H1 (cell line): Measurements from ENCODE around the gene ATP2B3. TPM values are rescaled to one million over a fixed set of nuclear protein-coding genes. Genes with fewer than 3 reads are reported as not detected.

Source experiments
- CTCF ChIA-PET: fragments of 300-600 bp; sonication (Branson Sonifier 250); formaldehyde crosslinking; loops from one replicate; lab custom pipeline; 2021; ENCODE audit not compliant: partially characterized antibody; lab: Charles Lee
- POLR2A ChIA-PET: fragments of 300-600 bp; sonication (Branson Sonifier 250); formaldehyde crosslinking; loops from one replicate; lab custom pipeline; 2021; ENCODE audit warnings: inconsistent platforms; ENCODE audit not compliant: partially characterized antibody; lab: Charles Lee
- DNase-seq, 2 experiments: peaks; one replicate each; pipeline versions ENCODE4 v3.0.0 to v3.0.0-alpha.2; 2010 to 2022; ENCODE audit warnings: low spot score in 2 of 2, low read depth in 1 of 2, mixed read lengths in 1 of 2
- FAIRE-seq: peaks from 2 replicates; lab custom pipeline; 2011; peaks lifted over from hg19 to GRCh38; lab: Jason Lieb, UNC
- H2AFZ ChIP-seq: 2 replicates; pipeline ENCODE4 v1.8.1; 2012; ENCODE audit warnings: low read length, inconsistent platforms
- H2AK5ac ChIP-seq: 2 replicates; pipeline ENCODE4 v1.6.1; 2013; ENCODE audit warnings: low read depth, low read length
- H2BK120ac ChIP-seq: replicated peaks from 2 replicates; pipeline ENCODE3; 2013; ENCODE audit warnings: low read depth, low read length, inconsistent platforms
- H2BK12ac ChIP-seq: 2 replicates; pipeline ENCODE4 v1.6.1; 2013; ENCODE audit warnings: low read depth, low read length
- H2BK15ac ChIP-seq: 2 replicates; pipeline ENCODE4 v1.6.1; 2013; ENCODE audit warnings: low read length
- H2BK20ac ChIP-seq: 2 replicates; pipeline ENCODE4 v1.6.1; 2013; ENCODE audit warnings: low read length
- H2BK5ac ChIP-seq: 2 replicates; pipeline ENCODE4 v1.6.1; 2013; ENCODE audit warnings: low read depth, low read length
- H3K14ac ChIP-seq: 2 replicates; pipeline ENCODE4 v1.6.1; 2013; ENCODE audit warnings: inconsistent platforms; ENCODE audit not compliant: insufficient read length
- H3K18ac ChIP-seq: 2 replicates; pipeline ENCODE4 v1.6.1; 2013; ENCODE audit warnings: low read length; ENCODE audit errors: extremely low read depth
- H3K23ac ChIP-seq: 2 replicates; pipeline ENCODE4 v1.6.1; 2013; ENCODE audit warnings: inconsistent platforms; ENCODE audit not compliant: insufficient read length
- H3K23me2 ChIP-seq: 2 replicates; pipeline ENCODE4 v1.6.1; 2013; ENCODE audit warnings: low read depth, low read length
- H3K27ac ChIP-seq: 2 replicates; pipeline ENCODE4 v1.6.1; 2011; ENCODE audit warnings: low read depth, low read length, inconsistent platforms
- H3K27me3 ChIP-seq, 4 experiments: replicated peaks in 1 of 4; 1 replicate in 1 of 4; 2 replicates in 3 of 4; pipeline versions ENCODE4 v1.6.1 to v1.8.1; 2011 to 2013; ENCODE audit warnings: low read length in 3 of 4, mild to moderate bottlenecking in 3 of 4, inconsistent platforms in 2 of 4, mixed read lengths in 2 of 4, moderate library complexity in 1 of 4; ENCODE audit not compliant: control insufficient read depth in 3 of 4, insufficient read depth in 3 of 4; ENCODE audit errors: extremely low read depth in 1 of 4
- H3K36me3 ChIP-seq, 4 experiments: 2 replicates each; pipeline versions ENCODE4 v1.6.1 to v1.8.1; 2011 to 2013; ENCODE audit warnings: mild to moderate bottlenecking in 4 of 4, low read length in 3 of 4, moderate library complexity in 2 of 4, control low read depth in 1 of 4, inconsistent platforms in 1 of 4; ENCODE audit not compliant: insufficient read depth in 4 of 4, control insufficient read depth in 2 of 4
- H3K4ac ChIP-seq: replicated peaks from 2 replicates; pipeline ENCODE3; 2013; ENCODE audit warnings: low read length, low read depth, mixed read lengths, inconsistent platforms; ENCODE audit not compliant: insufficient read length
- H3K4me1 ChIP-seq, 4 experiments: replicated peaks in 1 of 4; 1 replicate in 1 of 4; 2 replicates in 3 of 4; pipeline versions ENCODE4 v1.6.1 to v1.8.1; 2011 to 2013; ENCODE audit warnings: low read length in 3 of 4, inconsistent platforms in 2 of 4, mixed read lengths in 1 of 4; ENCODE audit not compliant: insufficient read depth in 4 of 4, control insufficient read depth in 3 of 4
- H3K4me2 ChIP-seq, 2 experiments: 2 replicates each; pipeline versions ENCODE4 v1.6.1 to v1.8.1; 2011 to 2013; ENCODE audit warnings: low read depth in 2 of 2, low read length in 2 of 2, control low read depth in 1 of 2, inconsistent platforms in 1 of 2, mild to moderate bottlenecking in 1 of 2; ENCODE audit not compliant: insufficient read depth in 1 of 2
- H3K4me3 ChIP-seq, 4 experiments: fragments of 200-600, 300-600 bp in 1 of 4; sonication (generic), shearing (Covaris generic), sonication (Bioruptor Twin) in 1 of 4; 2 replicates each; pipeline versions ENCODE4 v1.5.1 to v1.8.1; 2011 to 2016; ENCODE audit warnings: low read length in 4 of 4, low read depth in 3 of 4, control low read depth in 2 of 4, inconsistent platforms in 2 of 4, mild to moderate bottlenecking in 2 of 4, mixed read lengths in 1 of 4, moderate library complexity in 1 of 4; ENCODE audit not compliant: insufficient read depth in 2 of 4; ENCODE audit errors: extremely low read depth in 1 of 4
- H3K56ac ChIP-seq: replicated peaks from 2 replicates; pipeline ENCODE3; 2013; ENCODE audit warnings: low read depth, mild to moderate bottlenecking, mixed read lengths, low read length, inconsistent platforms; ENCODE audit not compliant: insufficient read length
- H3K79me1 ChIP-seq: 2 replicates; pipeline ENCODE4 v1.6.1; 2013; ENCODE audit warnings: low read depth, low read length, control low read depth
- H3K79me2 ChIP-seq, 2 experiments: 2 replicates each; pipeline versions ENCODE4 v1.6.1 to v1.8.1; 2012 to 2013; ENCODE audit warnings: low read length in 2 of 2, mild to moderate bottlenecking in 2 of 2, inconsistent platforms in 1 of 2; ENCODE audit not compliant: insufficient read depth in 2 of 2, control insufficient read depth in 1 of 2
- H3K9ac ChIP-seq, 4 experiments: replicated peaks in 1 of 4; 1 replicate in 1 of 4; 2 replicates in 3 of 4; pipeline versions ENCODE4 v1.6.1 to v1.8.1; 2011 to 2013; ENCODE audit warnings: low read depth in 3 of 4, low read length in 3 of 4, control low read depth in 2 of 4, mild to moderate bottlenecking in 2 of 4, moderate library complexity in 2 of 4, inconsistent platforms in 1 of 4; ENCODE audit errors: extremely low read depth in 1 of 4
- H3K9me3 ChIP-seq, 2 experiments: 2 replicates each; pipeline versions ENCODE4 v1.6.1 to v1.8.1; 2012 to 2013; ENCODE audit warnings: mild to moderate bottlenecking in 2 of 2, moderate library complexity in 2 of 2, control low read depth in 1 of 2, inconsistent platforms in 1 of 2, low read depth in 1 of 2, low read length in 1 of 2, mixed read lengths in 1 of 2; ENCODE audit not compliant: insufficient read depth in 2 of 2
- H4K20me1 ChIP-seq, 2 experiments: replicated peaks in 1 of 2; 2 replicates each; pipeline versions ENCODE3 to v1.8.1; 2011 to 2013; ENCODE audit warnings: inconsistent platforms in 2 of 2, low read length in 2 of 2, mild to moderate bottlenecking in 1 of 2; ENCODE audit not compliant: insufficient read depth in 2 of 2, control insufficient read depth in 1 of 2
- H4K5ac ChIP-seq: 2 replicates; pipeline ENCODE4 v1.6.1; 2013; ENCODE audit warnings: low read length, low read depth, mixed read lengths, inconsistent platforms; ENCODE audit not compliant: insufficient read length
- H4K8ac ChIP-seq: 2 replicates; pipeline ENCODE4 v1.8.0; 2013; ENCODE audit warnings: mild to moderate bottlenecking, moderate library complexity, low read length, inconsistent platforms; ENCODE audit not compliant: insufficient read depth; ENCODE audit errors: extremely low read depth
- H4K91ac ChIP-seq: replicated peaks from 2 replicates; pipeline ENCODE3; 2013; ENCODE audit warnings: low read length, mixed read lengths, inconsistent platforms; ENCODE audit not compliant: insufficient read length
- ASH2L ChIP-seq: fragments of 200-600, 300-600 bp; sonication (generic); IDR thresholded peaks from one replicate; pipeline ENCODE4 v1.7.1; 2017; ENCODE audit warnings: low read length
- BACH1 ChIP-seq: IDR thresholded peaks from 2 replicates; pipeline ENCODE4 v1.6.1; 2012; ENCODE audit warnings: low read length, improper control_type of control experiment
- CBX8 ChIP-seq: fragments of 300-800, 300-1000 bp; sonication (generic); IDR thresholded peaks from 2 replicates; pipeline ENCODE4 v1.7.1; 2016; ENCODE audit warnings: low read depth, low read length, borderline replicate concordance
- CTBP2 ChIP-seq: IDR thresholded peaks from 2 replicates; pipeline ENCODE4 v1.7.0; 2011; ENCODE audit warnings: borderline replicate concordance, mild to moderate bottlenecking, moderate library complexity, mixed read lengths, low read length; ENCODE audit not compliant: insufficient read depth, insufficient read length
- EP300 ChIP-seq, 2 experiments: IDR thresholded peaks; 1 replicate in 1 of 2; 2 replicates in 1 of 2; pipeline ENCODE4 v1.6.1; 2011 to 2012; ENCODE audit warnings: low read depth in 2 of 2, low read length in 2 of 2, mild to moderate bottlenecking in 2 of 2, borderline replicate concordance in 1 of 2, inconsistent platforms in 1 of 2, moderate library complexity in 1 of 2
- KDM1A ChIP-seq: fragments of 200-600, 300-600 bp; sonication (generic); IDR thresholded peaks from 2 replicates; pipeline ENCODE4 v1.7.1; 2016; ENCODE audit warnings: mild to moderate bottlenecking, low read length, borderline replicate concordance
- RXRA ChIP-seq: IDR thresholded peaks from 2 replicates; pipeline ENCODE4 v1.6.1; 2011; ENCODE audit warnings: low read depth, mild to moderate bottlenecking, low read length, moderate library complexity; ENCODE audit not compliant: insufficient read depth
- SP1 ChIP-seq: IDR thresholded peaks from 2 replicates; pipeline ENCODE4 v1.6.1; 2011; ENCODE audit warnings: low read depth, low read length
- SUZ12 ChIP-seq: fragments of 200-600 bp; sonication (generic); IDR thresholded peaks from 2 replicates; pipeline ENCODE4 v1.6.1; 2012; ENCODE audit warnings: mild to moderate bottlenecking, inconsistent platforms, low read length, moderate library complexity, mixed read lengths
- TBP ChIP-seq: IDR thresholded peaks from 2 replicates; pipeline ENCODE4 v1.6.1; 2011; ENCODE audit warnings: low read depth, low read length, improper control_type of control experiment
- TCF12 ChIP-seq: IDR thresholded peaks from 2 replicates; pipeline ENCODE4 v1.6.1; 2011; ENCODE audit warnings: low read depth, mild to moderate bottlenecking, low read length
- WGBS, 2 experiments: shearing (Covaris generic) in 1 of 2; methylation state at CpG; one replicate each; pipeline versions ENCODE4 v1.1.6 to v1.1.7; 2013 to 2015; ENCODE audit warnings: low lambda C conversion rate in 2 of 2, mixed read lengths in 2 of 2, inconsistent platforms in 1 of 2, low coverage in 1 of 2, missing lambda C conversion rate in 1 of 2; ENCODE audit not compliant: insufficient replicate concordance in 2 of 2, insufficient coverage in 1 of 2, insufficient read length in 1 of 2; ENCODE audit errors: extremely low coverage in 1 of 2, missing lambda C conversion rate in 1 of 2; 5-methylcytosine and 5-hydroxymethylcytosine counted together
- polyA plus RNA-seq, 7 experiments: library from polyadenylated mRNA; depleted of rRNA in 3 of 7; stranded (reverse) in 5 of 7; unstranded in 2 of 7; fragments of >200 nt in 5 of 7; fragments of 200-250 nt in 2 of 7; gene quantifications; 1 replicate in 5 of 7; 2 replicates in 1 of 7; 4 replicates in 1 of 7; pipeline versions ENCODE4 v1.2.1 to v1.2.3, GENCODE V29; 2011 to 2013; ENCODE audit warnings: missing spikeins in 2 of 7, mixed read lengths in 2 of 7
- total RNA-seq: library from RNA; stranded (reverse); fragmentation: NEBNext Ultra II Directional; extraction: Animal tissue kit (Norgen Biotek cat#: 25700); gene quantifications from 2 replicates; pipeline ENCODE4 v1.2.1, GENCODE V29; 2021
- TF ChIP-seq, protein P1 (sequence below): IDR thresholded peaks from 2 replicates; pipeline ENCODE4 v1.6.1; 2012; ENCODE audit warnings: inconsistent platforms
- TF ChIP-seq, protein P2 (sequence below): IDR thresholded peaks from 2 replicates; pipeline ENCODE4 v1.6.1; 2012; ENCODE audit warnings: inconsistent platforms

ATP2B3 gene
- total and polyA plus RNA-seq, 2 of the 8 experiments (the other 6 are each of a cell fraction or from before 2014, with no cell fraction given) = 0.14 to 0.19 TPM

GRCh38 chrX:153514259-153514658 is 3.2 kb upstream of the ATP2B3 start:
- Histone ChIP-seq H2BK20ac (no peak overlapping the region), H3K56ac (no peak overlapping the region), H3K23me2 (peaks cover 12% of the 10 kb centered on the region; the same call in 1 of the 2 replicates), H3K23ac (no peak overlapping the region), H2BK5ac (no peak overlapping the region), H3K4me3 (no peak overlapping the region), H3K79me2 (no peaks in the 10 kb centered on the region), H3K4ac (no peak overlapping the region), H3K9ac (no peak overlapping the region), H3K9me3 (no peaks in the 10 kb centered on the region), H4K5ac (no peak overlapping the region), H3K27ac (no peak overlapping the region), H2AK5ac (no peak overlapping the region), H3K79me1 (no peaks in the 10 kb centered on the region), H2BK12ac (no peak overlapping the region), H3K14ac (no peak overlapping the region), H3K27me3 (peaks cover 17 to 28% (median 28%) of the 10 kb centered on the region in 4 experiments), H2BK120ac (no peak overlapping the region), H2AFZ (no peak overlapping the region), H4K91ac (no peak overlapping the region), H3K4me2 (no peak overlapping the region), H3K18ac (no peak overlapping the region), H3K4me1 (no peaks in the 10 kb centered on the region), H3K36me3 (no peaks in the 10 kb centered on the region), H4K20me1 (peaks cover 0 to 8% of the 10 kb centered on the region in 2 experiments), H2BK15ac (no peak overlapping the region), H4K8ac (no peak overlapping the region)
- FAIRE-seq (no peak), DNase-seq (no peak)
- ChIA-PET POLR2A (no interaction called here), CTCF (no interaction called here)
- WGBS, 2 experiments = 82% methylated on average over 4 of the region's 9 CpGs; no CpG with 5 or more reads in 1 of the 2 experiments
- TF ChIP-seq ASH2L (no peak), TCF12 (no peak), CTBP2 (no peak), EP300 (IDR thresholded peaks at IDR 0.05; ENCODE audit: borderline replicate concordance in 1 of 2, low read depth in 2 of 2, low read length in 2 of 2) (no peak), KDM1A (no peak), SUZ12 (no peak), CBX8 (no peak), SP1 (no peak), TBP (no peak), BACH1 (no peak), RXRA (no peak)
- TF ChIP-seq, protein P1, sequence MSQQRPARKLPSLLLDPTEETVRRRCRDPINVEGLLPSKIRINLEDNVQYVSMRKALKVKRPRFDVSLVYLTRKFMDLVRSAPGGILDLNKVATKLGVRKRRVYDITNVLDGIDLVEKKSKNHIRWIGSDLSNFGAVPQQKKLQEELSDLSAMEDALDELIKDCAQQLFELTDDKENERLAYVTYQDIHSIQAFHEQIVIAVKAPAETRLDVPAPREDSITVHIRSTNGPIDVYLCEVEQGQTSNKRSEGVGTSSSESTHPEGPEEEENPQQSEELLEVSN = no peak
- TF ChIP-seq, protein P2, sequence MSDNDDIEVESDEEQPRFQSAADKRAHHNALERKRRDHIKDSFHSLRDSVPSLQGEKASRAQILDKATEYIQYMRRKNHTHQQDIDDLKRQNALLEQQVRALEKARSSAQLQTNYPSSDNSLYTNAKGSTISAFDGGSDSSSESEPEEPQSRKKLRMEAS = no peak
